Right forelimb (tissue), 1 donor: Measurements from ENCODE around the gene BLCAP.

Experiments
- DNase-seq: peaks from one replicate; pipeline ENCODE4 v3.0.0-alpha.2; 2018

The BLCAP gene

DNA sequence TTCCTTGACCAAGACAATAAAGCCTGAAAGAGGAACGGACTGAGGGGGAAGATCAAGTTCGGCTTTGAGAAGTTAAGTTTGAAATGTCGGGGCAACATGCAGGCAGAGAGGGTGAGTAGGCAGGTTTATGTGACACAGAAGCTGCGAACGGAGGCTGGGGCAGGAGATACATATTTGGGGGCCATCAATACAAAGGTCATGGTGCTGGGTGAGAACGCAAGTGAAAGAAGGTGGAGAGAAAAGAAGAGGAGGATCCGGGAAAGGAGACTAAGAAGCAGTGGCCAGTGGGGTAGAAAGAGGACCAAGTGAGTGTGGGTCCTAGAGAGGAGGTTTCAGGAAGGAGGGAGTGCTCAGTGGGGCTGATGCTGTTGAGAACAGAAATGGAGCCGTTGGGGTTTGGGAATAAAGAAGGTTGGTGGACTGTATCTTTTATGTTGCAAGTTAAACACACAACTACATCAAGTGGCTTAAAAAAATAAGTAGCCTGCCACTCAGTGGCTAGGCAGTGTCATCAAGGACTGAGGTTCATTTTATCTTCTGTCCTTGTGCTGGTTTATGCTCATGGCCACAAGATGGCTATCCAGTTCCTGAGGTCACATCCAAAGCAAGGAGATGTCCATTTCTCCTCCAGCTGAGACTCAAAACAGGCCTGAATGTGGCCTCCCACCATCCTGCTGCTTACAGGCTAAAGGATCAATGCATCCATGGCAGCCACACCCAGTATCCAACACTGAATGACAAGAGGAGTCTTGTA is 1.7 kb upstream of the BLCAP start:
- DNase-seq, result no peak

DNA sequence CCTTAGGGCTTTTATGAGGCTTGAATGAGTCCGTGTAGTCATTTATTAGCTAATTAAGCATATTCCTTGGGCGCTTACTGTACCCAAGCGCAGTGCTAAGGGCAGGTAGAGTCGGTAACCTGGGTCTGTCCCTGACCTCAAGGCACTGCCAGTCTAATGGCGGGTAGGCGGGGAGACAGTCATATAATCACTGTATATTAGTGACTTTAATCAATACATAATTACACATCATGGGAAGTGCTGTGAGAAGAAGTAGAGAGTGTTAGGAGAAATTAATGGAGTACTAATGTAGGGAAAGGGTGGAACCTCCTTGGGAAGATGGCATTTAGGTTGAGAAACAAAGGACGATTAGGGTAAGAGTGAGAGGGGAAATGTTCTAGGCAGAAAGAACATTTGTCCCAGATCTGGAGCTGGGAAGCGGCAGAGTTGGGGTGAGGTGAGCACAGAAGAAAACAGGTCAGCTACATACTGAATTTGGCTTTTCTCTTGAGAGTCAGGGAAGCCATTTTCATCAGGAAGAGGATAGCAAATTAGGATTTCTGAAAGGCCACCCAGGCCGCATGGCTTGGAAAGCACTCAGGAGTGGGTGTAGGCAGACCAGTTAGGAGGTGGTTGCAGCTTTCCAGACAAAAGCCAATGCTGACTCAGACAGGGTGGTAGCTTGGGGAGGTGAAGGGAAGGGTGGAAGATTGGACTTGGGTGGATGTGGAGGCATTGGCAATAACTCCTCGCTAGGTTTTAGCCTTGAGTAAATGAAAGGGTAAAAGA is 954 bp upstream of the BLCAP start:
- no peak for DNase-seq

DNA sequence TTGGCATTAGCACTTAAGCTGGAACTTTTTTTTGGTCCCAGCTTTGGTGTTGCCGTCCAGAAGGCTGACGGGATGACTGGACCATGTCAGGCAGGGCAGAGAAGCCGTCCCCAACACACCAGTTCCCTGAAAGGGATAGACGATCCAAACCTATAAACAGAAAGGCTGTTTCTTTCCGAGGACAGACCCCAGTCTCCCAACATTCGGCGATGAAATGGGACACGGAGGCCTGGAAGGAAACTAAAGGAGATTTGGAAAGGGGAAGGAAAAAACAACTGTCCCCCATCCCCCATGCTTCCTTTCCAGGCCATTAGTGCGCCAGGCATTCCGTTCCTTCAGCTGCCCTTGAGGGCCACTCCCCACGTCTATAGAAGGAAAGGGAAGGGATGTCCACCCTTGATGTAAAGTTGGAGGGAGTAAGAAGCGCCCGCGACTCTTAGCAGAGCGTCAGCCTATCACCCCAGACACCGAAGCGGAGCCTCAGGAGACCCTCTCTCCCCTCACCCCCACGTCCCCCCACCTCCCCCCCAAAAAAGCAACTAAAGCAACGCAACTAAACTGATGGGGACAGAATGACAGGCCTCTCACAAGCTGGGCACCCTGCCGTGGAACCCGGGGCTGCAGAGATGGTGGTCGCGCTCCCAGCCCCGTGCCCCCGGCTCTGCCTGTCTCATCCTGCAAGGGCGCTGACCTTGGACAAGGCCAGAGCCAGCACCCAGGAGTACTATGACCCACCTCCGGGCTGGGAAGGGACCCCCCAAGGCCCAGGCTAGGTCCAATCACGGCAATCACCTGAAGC is 638 bp downstream of the BLCAP start:
- peak; percentile 58 for DNase-seq

DNA sequence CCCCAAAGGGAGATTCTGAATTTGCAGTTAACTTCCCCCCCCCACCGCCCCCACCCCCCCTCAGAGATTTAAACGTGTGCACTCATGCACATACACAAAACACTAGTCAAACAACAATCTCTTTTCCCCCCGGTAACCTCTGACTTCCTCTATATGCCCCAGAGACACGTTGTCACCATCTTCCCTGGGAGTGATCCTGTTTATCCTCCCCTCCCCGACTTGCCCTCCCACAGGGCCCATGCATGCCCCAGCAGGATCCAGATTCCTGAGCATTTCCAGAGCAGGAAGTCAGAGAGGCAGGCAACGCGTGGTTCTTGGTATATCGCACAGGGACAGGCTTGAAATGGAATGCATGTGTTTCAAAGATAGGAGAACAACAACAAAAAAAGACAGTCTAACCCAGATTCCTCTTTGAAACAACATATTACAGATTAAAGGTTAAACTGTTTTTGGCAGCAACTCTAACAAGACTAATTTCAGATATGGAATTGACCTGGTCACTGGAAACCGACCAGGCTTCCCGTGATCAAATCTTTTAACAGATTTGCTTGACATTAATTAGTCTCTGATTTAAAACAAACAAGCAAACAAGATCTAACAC is 1.3 kb downstream of the BLCAP start:
- no peak for DNase-seq

DNA sequence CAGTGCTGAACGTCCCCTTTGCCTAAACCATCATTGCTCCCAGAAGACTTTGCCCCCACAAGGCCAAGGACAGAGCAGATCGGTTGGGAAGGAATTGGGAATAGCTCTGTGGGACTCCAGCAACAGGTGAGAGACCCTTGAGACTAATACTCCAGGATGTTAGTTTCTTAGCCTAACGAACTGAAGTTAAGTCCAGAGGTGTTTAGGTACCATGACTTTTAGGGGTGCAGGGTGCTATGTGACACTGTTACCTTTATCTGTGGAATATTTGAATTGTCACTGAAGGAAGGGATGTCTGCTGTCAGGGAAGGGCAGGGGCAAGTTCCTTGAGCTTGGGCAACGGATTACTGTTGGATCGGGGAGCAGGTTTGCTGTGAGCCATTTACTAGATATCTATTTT is 1.9 kb downstream of the BLCAP start:
- no peak for DNase-seq

DNA sequence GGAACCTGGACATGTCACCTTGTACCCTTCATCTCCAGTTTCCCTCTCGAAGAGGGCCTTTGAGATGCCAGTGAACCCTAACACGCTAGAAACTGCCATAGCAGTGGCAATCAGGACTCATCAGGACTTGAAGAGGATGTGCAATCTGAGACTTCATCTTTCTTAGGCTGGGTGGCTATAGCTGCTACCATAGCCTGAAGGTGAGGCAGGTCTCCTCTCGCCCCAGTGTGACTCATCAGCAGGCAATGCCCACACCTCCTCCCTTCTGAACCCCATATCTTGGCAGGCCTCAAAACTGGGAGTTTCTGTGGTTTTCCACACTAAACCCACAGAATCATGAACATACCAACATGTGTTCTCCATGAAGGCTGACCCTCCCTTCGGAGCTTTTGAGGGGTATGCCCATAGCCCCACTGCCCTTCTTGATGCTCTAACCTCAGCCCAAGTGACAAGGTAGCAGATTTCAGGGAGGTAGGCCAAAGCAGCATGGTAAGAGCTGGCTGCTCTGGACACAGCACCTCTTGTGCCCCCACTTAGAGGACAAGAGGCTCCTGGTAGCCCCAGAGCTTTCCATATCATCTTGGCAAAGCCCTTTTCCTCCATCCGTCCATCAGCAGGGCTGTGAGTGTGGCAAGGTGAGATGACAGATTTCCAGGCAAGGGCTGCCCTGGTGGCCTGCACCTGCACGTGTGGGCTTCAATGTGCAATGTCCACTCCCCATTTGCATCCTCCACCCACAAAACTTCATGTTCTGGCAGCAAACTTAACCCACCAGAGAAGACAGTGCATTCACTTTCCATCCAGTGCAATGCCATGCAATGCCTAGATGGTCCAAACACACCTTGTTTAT is 2.6 kb downstream of the BLCAP start:
- DNase-seq, result no peak

DNA sequence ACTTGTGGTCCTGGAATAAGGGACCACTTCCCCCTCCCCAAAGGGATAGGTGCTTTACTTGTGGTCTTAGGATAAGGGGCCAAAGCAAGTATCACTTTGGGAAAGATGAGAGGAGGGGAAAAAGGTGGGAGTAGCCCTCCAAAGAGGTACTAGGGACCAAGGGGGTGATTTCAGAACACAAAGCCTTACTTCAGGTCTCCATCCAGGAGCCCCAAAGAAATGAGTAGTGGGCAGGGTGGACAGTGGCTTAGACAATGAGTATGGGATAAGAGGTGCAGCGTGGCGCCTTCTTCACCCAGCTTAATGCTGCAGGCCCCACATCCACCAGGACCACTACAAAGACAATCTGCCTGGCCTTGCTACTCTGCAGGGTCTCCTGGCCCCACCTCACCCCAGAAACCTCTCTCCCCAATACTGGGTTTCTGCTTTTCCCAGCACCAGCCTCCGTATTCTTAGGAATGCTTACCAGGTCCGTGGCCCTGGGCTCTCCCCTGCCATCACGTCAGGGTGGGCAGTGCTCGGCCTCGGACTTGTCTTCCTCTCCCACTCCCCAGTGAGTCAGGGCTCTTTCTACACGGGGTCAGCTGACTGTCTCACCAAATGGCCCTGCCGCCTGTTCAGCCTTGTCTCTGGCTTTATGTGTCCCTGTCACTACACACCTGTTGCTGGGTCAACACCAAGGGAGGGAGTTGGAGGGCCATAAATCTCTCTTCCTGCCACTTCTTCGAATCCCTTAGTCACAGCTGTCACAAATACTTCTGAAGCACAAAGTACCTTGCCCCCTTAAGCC is 3.6 kb downstream of the BLCAP start:
- DNase-seq, result no peak

DNA sequence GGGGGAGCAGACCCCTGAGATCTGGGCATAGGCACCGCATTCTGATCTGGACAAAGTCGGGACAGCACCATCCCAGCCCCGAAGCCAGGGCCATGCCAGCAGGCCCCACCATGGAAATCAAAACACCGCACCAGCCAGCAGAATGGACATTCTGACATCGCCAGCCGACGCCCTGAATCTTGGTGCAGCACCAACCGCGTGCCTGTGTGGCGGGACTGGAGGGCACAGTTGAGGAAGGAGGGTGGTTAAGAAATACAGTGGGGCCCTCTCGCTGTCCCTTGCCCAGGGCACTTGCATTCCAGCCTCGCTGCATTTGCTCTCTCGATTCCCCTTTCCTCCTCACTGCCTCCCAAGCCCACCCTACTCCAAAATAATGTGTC is 4.7 kb downstream of the BLCAP start:
- DNase-seq, result no peak

DNA sequence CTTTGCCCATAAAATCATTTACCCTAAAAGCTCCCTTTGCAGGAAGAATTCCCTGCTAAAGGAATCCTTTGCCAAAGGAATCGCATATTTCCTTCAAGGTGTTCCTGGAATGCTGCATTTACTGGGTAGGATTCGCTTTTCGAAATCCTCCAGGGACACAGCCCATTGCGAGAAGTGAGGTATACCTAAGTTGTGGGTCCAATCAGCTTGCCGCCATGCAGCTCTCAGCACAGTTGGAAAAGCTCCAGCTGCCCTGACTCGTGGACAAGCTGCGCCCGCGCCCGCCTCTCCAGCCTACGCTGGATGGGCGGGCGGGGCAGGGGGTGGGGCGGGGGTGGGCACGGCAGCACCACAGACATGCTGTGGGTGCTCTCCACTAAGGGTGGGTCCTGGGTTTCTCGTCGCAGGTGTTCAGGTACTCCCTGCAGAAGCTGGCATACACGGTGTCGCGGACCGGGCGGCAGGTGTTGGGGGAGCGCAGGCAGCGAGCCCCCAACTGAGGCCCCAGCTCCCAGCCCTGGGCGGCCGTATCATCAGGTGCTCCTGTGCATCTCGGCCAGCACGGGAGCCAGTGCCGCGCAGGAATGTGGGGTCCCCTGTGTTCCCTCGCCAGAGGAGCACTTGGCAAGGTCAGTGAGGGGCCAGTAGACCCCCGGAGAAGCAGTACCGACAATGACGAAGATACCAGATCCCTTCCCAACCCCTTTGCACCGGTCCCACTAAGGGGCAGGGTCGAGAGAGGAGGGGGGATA is 5.2 kb downstream of the BLCAP start:
- DNase-seq, result peak; percentile 58

DNA sequence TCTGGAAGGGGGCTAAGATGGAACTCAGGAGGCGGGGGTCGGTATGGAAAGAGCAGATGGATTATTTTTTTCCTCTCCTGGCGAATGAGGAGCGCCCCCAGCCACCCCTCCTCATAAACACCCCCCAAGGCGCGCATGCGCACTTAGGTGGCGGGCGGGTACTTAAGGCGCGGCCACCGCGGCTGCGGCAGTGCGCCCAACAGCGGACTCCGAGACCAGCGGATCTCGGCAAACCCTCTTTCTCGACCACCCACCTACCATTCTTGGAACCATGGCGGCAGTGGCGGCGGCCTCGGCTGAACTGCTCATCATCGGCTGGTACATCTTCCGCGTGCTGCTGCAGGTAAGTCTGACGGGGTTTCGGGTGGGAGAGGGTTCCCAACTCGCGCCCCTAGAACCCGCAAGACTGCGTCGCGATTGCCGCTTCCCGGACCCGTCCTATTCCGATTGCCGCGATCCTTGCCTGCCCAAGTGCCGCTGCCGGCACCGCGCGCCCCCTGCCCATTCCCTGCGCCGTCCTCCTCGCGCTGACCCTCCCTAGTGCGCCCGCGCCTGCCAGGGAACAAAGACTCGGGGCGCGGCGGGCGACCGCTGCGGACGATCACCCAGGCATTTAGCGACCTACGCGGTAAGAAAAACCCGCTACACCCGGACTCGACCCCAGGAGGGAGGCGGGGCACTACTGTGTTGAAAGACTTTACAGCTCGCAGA is 6.5 kb downstream of the BLCAP start, which contains the start of gene NNAT:
Gene NNAT (plus strand): TSS at position 190 of the 711 bp plus-strand sequence. CDS start 82 bp downstream, at position 272.
- DNase-seq, result peak; percentile 66

DNA sequence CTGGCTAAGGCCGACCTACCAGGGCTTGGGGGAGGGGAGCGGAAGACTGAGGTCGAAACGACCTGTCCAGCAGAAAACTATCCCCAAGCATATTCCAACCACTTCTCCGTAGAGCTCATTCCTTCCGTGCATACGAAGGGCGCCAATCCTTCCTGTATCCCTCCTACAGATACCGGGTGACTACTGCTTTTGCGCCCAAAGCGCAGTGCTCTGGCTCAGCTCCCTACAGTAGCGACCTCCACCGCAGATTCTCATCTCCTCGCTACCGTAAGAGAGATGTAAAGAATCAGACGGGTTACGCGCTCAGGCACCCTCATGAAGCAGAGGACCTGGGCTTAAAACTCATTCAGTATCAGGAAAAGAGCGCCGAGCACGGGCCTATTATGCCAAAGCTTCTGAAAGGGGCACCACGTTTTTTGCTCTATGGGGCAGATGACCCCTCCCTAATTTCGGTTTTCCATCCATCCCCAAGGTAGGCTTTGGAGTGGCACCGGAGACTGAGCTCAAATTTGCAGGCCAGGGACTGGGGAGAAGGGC is 7.2 kb downstream of the BLCAP start:
- no peak for DNase-seq

DNA sequence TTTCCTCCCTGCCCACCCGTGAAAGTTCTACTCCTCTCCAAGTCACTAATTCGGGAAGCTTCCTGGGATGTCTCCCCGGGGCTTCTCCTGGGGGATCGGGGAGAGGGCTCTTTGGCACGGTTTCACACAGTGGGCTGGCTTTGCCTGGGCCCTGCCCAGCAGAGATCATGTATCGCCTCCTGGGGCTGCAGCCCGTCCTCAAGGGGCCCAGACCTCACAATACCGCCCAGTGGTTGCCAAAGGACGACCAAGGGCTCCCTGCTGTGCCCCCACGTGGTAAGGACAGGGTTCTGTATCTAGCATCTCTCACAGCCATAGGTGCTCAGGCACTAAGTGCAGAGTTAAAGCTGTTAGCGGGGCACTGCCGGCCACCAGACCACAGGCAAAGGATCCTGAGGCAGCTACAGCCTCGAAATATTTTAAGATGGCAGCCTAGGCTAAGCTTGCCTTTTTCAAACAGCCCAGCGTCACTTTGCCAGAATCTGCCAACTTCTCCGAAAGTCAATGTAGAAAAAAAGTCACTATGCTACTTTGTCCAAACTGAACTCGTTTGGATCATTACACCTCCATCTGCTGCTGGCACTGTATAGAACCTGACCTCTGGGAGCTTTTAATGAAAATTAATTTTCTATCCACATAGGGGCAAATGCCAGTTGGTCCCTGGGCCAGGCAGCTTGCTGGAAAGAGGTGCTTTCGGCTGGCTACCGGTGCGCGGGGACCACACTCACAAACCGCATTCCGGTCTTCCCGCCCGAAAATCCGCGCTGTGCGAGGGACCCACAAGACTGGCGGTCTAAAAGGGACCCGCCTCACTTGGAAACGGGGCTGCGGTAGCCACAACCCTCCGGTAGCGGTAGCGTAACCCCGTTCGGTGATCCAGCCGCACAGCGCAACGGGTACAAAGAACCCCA is 7.9 kb downstream of the BLCAP start:
- DNase-seq, result no peak

DNA sequence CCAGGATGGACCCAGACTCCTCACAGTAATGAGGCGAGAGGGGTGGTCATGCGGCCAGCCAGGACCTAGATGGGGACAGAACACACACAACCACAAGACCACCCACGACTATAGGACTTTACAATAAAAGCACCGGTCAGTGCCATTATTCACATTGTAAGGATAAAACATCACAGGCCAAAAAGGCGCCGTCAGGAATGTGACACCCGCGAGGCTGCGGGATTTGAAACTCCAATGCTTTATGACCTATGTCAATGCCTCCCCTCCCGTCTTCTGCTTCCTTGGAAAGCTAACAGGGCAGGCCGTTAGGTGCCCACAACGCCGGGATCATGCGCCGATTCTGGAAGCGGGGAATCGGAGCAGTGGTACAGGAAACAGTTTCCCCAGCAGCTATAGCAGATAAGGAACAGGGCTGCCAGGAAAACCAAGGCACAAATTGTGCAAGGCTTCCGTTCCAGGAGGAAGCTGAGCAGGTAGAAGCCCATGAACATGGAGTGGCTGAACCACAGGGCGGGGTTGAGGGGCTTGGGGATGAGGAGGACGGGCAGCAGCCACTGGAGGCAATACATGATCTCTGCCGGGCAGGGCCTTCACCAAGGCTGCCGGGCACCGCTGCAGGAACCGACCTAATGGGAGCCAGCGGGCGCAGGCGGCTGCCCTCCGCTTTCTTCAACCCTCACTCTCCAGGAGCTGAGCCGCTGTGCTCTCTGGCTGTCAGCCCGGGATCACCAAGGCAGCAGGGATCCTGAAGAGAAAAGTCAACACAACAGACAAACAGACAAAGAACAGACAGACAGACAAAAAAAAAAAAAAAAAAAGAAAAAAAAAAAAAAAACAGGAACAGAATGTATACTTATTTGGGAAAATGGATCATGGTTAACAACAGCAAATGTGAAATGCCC is 8.8 kb downstream of the BLCAP start:
- no peak for DNase-seq

DNA sequence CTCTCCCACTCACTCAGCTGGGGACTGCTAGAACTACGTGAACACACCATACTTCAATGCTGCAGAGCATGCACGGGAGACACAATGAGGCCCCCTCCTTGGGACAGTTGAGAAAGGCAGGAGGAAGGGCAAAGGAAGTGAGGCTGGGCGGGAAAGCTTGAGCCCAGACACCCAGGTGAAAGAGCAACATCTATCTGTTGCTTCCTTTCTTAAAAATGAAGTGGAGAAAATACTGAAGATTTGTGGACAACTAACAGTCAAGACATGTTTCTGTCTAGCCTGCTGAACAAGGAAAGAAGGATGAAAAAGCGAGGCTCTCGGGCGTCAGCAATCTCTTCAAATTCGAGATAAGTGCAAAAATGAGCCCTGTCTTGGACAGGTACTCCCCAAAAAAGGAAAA is 9.6 kb downstream of the BLCAP start:
- no peak for DNase-seq

DNA sequence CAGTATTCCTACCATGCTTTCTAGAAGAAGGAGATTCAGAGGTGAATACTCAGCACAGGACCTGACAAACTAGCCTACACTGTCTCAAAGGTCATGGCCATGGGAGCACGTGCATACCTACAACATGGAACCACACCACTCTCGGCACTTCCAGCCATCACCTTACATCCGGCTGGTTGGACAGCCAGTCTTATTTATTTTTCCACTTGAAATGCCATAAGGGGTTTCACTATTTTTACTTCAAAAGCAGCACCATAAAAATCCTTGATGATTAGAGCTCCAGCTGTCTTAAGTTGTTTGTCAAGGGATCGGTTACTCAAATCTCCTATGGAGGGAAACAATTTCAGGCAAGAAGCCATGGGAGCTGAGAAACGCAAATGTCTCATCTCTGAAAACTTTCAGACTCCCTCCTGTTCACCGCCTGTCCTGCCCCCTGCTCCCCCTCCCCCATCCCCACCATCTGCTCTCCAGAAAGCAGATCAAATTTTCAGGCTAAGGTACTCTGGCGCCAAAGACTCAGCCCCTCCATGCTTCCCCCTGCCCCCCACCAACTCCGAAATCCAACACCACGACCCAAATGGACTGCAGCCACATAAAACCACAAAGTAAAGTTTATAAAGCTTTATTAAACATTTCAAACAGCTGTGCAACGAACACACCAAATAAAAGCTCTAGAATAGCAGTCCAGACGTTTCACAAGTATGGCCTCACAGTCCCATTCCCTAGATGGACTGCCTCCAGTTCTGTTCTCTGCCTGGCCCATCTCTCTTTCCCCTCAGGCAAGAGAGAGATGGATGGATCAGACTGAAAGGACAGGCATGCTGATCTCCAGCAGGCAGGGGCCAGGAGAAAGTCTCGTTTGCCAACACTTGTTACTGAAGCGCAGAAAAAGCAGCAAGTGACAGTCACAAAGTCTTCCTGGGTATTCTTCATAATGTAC is 10.6 kb downstream of the BLCAP start:
- peak; percentile 77 for DNase-seq

DNA sequence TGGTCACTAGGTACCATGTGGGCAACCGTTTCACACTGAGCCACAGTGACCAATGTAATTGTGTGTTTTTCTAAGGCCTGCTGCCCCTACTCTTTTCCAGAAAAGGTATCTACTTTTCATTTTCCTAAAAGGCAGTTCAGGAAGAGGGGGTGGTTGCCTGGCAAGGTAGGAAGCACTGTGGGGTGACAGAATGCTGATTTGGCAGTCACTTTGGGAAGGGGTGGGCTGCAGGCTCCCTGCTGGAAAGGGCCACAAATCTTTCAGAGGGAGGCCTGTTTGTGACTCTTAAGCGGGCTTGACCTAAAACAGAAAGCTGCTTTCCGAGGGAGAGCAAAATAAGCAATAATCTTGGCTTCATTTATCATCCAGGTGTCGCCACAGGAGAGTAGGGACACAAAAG is 11.8 kb downstream of the BLCAP start:
- no peak for DNase-seq
